HG03196 (cell line): ENCODE data around the gene S100A11.
"Not testable (repeated sequence)": the region's sequence is repeated elsewhere in the genome, so short reads cannot be mapped to it uniquely, and the experiment has no call there.

Experiments used
- ATAC-seq: cut with Tn5 transposase; IDR thresholded peaks from one replicate; pipeline ENCODE4 v1.9.1; 2021; ENCODE audit not compliant: unreplicated experiment

The S100A11 gene

DNA sequence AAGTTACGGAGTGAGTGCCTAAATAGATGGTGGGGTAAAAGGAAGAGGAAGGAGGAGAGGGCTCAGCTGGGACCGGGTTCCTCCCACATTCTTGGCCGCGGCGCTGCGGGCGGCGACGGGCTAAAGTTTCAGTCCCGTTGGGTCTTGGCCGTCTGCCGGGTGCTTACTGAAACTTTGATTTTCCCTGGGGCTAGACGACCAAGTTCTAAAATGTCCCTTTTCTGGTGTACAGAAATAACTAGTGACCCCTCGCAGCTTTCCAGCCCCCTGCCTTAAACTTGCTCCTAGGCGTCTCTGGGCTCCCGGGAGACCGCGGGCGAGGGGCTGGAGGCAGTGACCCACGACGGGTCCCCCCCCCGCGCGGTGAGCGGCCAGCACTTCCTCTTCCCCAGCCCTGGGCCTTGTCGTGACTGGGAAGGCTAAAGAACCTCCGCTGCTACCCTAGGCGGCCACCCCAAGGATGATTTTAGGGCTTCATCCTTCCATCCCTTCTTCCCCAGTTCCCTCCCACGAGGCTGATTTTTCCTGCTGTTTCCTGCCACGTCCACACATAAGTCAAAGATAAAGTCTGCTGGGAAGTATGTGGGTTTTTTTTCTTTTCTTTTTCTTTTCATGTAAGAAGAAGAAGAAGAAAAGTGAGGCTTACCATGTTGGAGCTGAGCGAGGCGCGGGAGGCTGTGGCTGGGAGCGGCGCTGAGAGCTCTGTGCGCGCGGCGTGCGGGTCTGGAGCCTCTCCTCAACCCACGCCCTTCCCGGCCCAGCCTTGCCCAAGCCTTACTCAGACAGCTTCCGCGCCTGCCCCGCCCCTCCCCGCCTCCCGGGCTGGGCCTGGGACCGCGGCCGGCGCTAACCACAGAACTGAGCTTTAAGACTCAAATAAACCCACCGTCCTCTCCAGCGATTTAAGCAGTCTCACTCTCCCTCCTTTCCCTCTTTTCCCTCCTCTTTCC is at the start of gene S100A11:
S100A11 (minus strand) TSS at position 738 of the 950 bp plus-strand sequence; CDS start at position 649, 89 bp downstream.
- peak; percentile 43 for ATAC-seq

DNA sequence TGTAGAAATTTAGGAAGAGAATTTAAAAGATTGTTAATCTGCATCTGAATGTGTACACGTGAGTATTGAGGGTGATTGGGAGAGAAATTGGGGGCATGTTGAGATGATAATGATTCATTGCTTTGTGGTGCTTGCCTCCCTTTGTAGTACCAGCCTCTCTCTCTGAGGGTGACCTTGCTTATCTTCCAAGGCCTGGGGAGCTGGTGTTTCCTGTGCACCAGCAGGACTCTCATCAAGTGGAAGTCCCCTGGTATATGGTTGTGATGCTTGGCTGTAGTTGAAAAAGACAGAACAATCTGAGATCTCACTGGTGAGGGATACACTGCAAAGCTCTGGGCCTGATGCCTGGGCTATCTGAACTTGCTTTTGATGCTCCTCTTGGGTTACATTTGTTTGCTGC is 48.0 kb upstream of the S100A11 start:
- no peak for ATAC-seq

DNA sequence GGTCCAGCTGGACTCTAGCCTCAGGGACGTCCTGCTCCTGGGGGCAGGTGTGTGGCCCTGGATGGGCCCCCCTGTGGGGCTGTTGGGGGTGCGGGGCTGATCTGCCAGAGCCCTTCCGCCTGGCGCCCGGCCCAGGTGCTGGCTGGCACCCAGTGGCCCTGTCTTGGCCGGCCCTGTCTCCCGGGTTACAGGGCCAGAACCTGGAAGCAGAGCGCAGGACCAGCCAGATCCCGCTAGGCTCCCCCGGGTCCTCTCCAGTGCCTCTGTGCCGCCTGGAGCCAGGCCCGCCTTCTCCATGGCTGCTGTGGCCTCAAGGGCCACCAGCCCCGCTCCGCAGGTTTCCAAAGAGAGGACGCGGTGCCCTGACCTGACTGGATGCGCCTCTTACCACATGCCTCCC is 44.2 kb upstream of the S100A11 start:
- ATAC-seq: not testable (repeated sequence)

DNA sequence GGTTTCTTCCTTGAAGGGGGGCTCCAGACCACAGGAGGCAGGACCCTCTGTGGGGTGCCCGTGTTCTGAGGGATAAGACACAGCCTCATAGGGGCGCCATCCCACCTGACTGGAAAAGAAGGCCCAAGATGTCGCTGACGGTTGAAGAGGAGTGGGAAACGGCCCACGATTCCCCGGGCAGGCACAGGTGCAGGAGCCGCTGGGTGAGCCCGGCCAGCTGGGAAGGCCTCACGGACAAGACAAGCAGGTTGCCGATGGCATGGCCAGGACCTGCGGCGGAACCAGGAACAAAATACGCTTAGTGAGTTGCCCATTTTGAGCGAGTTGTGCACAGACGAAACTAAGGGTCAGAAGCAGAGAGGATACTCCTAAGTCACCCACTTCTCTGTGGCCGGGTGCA is 43.7 kb upstream of the S100A11 start:
- ATAC-seq: not testable (repeated sequence)

DNA sequence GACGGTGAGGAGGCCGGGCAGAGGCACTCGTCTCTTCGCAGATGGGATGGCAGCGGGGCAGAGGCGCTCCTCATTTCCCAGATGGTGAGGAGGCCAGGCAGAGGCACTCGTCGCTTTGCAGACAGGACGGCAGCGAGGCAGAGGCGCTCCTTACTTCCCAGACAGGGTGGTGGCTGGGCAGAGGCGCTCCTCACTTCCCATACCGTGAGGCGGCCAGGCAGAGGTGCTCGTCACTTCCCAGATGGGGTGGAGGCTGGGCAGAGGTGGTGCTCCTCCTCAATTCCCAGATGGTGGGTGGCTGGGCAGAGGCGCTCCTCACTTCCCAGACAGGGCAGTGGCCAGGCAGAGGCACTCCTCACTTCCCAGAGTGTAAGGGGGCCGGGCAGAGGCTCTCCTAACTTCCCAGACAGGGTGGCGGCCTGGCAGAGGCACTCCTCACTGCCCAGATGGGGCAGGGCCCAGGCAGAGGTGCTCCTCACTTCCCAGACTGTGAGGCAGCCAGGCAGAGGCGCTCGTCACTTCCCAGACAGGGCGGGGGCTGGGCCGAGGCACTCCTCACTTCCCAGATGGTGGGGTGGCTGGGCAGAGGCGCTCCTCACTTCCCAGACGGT is 42.1 kb upstream of the S100A11 start:
- ATAC-seq: no peak

DNA sequence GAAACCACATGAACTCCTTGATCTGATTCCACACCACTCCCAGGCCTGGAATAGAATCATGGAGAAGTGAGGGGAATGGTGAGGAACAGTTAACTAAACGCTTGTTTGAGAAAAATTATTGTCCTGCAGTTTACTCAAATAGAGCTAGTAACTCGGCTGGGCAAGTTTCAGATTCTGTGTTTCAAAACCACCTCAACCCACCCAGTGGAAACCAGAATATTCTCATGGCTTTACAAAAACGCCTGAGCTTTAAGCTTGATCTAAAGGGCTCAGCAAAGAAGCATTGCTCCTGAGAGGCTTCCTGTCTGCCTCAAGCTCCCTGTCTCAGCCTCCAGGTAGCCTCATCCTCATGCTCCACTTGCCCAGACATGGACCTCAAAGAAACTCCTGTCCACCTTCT is 35.5 kb upstream of the S100A11 start:
- no peak for ATAC-seq

DNA sequence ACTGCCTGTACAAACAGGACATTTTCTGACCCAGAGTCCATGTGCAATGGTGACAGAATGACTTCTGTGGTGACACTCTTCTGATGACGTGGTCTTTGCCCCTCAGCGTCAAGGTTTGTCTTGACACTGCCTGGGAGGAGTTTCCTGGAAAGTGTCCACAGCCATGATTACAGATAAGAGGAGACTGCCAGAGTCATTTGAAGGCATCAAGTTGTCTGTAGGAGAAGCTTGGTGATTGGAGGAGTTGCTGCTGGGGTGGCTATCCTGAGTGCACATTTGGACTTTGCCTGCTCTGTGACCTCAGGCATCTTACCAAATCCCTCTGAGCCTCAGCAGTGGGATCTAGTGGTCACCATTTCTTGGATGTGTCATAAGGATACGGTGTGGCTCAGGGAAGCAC is 34.3 kb upstream of the S100A11 start:
- no peak for ATAC-seq

DNA sequence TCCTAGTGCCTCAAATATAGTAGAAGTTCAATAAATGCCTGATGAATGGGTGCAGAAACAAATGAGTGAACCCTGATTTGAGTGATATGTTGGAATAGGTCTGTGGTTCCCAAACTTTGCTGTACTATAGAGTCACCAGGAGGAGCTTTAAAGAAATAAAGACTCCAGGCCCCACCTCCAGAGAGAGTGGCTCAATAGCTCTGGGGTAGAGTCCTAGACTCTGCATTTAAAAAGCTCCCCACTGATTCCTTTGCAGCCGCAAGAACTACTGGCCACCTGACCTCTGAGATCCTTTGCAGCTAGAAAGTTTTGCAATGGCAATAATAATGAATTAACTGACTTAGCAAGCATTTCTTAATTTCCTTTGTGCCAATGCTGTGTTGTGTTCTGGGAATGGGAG is 31.1 kb upstream of the S100A11 start:
- no peak for ATAC-seq

DNA sequence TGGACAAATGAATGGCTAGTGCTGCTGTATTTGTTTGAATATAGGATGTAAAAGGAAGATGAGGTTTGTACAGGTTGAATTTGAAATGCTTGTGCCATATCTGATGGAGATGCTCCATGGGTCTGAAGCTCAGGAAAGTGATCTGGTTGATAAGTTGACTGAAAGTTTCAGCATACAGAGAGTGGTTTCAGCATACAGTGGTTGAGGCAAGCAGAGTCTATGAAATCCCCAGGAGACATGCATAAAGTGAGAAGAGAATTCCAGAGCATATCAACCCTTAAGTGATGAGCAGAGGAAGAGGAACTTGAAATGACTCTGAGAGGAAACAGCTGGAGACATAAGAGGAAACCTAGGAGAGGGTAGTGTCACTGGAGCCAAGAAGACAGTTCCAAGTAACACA is 30.3 kb upstream of the S100A11 start:
- ATAC-seq: no peak

DNA sequence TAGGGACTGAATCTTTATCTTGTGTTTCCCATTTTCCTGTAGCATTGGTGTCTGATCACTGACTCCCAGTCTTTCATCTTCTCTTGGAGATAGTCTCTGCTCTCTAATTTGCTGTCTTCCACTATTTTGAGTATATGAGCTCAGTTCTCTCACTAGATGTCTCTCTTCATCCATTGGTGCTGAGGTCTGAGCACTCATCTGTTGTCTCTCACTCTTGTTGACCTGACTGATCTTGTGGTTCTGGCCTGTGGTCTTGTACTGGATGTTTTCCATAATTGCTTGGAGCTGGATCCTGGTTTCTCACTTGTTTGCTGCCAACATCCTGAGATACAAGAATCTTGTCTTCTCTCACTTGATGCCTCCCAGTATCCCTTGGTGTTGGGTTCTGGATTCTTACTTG is 25.1 kb upstream of the S100A11 start:
- no peak for ATAC-seq

DNA sequence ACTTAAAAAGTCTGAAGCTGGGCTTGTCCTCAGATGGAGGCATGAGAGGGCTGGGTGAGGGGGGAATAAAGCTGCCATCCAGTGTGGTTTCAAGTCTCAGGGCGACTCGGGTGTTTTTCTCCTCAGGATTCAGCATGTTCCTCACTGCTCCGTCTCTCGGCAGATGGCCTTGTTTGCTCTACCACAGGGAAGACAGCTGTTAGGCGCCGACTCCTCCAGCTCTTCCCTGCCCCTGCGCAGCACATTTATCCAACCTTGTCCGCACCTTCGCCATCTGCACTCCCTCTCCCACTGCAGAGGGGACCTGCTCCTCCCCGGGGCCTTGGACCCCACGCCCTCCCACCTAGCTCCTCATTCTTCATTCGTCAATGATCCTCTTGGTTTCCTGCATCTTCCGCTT is 16.6 kb upstream of the S100A11 start:
- no peak for ATAC-seq

DNA sequence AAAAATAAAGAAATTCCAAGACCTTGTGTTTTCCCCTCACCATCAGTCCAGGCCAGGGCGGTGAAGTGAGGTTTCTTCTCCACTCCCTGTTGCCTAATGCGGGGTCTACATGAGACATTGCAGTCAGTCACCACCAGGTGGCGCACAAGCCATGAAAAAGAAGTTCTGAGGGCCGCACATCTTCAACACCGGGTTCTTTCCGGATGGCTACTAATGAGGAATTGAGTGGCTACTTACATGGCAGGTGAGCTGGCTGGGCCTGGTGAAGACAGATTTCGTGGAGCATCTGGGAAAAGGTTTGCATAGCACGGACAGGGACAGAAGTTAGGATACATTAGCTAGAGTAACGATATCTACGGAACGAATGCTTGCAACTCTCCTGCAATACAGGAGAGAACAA is 15.8 kb upstream of the S100A11 start:
- no peak for ATAC-seq

DNA sequence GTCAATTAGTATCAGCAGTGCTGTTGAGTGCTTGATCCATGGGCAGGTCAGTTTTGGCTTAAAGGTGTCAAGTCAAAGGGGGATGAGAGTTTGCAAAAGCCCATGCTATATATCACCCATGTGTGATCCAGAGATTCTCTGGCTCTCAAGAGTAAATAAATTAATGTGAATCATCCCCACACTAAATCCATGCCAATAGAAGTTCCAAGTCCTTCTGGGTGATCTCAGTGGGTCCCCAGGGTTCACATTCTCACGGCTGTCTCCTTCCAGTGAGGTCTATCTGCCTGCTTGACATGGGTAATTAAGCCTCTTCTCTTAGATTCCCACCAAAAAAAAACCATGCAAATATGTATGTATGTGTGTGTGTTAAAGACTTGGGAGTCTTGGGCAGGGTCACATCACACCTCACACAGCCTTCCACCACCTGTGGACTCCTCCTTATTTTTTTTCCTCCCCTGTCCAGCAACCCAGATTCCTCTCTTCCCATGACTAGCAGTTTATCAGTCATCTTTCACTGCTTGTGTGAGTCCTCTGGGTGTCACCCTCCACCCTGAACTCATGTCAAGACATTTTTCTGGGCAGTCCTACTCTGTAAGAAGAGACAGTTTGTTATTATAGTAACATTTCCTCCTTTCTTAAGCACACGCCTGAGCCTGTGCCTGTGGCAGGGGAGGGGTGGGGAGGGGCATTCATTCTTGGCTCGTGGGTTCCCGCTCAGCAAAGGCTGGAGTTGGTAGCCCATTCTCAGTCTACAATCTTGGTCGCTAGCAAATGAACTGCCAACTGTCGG is 14.3 kb upstream of the S100A11 start:
- ATAC-seq: no peak

DNA sequence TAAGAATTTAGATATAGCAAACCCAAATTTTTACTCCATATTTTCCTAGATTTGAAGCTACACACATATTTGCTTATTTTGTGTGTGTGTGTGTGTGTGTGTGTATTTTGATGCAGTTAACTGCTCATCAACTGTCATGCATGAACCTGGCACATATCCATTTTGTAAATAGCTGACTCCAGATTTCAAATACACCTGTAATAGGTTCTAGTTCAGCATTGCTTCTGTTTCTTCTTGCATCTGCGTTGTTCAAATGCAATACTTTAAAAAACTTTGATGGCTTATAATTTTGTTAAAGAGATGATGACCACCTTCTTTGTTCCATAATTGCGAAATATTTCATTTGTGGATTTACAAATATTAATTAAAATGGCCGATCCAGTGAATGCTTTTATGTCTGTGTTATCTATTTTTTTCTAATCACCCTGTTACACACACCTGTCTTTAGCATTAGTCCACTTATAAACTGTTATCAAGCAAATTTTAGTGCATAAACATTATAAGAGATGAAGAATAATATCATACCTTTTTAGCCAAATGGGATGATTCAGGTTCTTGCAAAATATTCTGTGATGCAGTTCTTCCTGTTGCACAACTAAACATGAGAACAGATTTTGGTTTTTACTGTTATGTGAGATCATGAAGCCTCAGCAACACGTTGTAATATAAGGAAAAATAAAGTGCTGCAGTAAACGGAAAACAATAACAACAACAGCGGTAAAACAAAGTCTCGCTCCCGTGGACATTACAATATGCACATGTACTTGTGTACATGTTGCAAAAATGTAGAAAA is 12.7 kb upstream of the S100A11 start:
- no peak for ATAC-seq

DNA sequence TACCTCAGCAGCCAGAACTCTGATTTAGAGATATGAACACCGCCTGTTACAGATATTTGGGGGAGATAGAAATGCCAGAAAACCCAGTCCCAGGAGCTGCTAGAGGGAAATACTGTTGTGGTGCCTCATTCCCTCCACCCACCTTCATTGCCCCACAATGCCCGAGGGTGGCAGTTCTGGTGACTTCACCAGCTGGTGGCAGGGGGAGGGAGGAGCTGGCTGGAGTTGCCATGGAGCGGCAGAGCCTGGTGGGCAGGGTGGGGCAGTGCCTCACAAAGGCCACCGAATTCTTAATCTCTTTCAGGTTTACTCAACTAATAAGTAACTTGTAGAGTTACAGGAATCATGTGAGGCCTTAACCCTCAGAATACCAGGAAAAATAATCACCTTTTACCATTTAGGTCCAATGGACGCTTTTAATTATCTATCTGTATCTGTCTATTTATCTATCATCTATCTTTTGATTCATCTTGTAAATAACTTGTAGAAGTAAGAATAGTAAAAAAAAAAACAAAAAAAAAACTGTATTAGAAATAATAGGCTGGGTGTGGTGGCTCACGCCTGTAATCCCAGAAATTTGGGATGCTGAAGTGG is 11.7 kb upstream of the S100A11 start:
- ATAC-seq: peak; percentile 33

DNA sequence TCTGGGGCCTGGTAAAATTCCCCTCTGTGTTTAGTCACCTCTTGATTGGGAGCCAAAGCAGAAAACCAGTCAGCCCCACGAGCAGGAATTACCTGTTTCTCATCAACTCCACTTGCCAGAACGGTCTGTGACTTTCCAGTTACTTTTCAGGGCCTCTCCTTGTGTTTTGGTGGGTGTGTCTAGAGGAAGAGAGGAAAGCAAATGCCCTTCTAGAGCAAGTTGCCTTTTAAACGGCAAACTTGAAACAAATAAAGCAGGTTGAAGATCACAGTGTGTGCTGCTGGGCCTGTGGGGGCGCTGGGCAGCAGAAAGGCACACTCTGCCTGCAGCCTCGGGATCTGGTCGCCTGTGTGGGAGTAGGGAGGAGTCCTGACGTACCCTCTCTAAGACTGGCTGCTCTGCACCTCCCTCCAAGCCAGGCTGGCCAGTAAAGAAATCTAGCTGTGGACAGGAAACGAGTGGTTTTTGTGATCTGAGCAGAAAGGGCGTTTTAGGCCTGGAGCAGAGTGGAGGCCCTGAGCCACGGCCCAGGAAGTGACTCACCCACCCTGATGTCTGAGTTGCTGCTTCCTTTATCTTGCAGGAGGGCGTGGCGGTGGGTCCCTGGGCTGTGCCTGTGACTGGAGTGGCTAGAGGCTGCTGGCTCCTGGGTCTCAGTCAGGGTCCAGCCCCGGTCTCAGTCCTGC is 11.1 kb upstream of the S100A11 start:
- ATAC-seq: peak; percentile 96

DNA sequence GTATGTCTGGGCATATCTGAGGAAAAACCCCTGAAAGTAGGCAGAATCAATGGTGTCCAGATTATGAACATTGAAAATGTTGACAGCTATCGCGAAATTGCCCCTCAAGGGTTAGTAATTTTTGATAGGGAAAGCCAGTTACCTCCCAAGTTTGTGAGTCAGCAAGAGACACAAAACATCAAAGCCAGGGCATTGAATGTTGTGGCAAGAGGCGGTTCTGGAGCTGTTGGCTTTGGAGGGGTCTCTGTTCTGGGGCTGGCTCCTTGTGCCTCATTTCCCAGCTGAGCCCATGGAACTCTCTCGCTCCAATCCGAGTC is 10.6 kb upstream of the S100A11 start:
- ATAC-seq: no peak

DNA sequence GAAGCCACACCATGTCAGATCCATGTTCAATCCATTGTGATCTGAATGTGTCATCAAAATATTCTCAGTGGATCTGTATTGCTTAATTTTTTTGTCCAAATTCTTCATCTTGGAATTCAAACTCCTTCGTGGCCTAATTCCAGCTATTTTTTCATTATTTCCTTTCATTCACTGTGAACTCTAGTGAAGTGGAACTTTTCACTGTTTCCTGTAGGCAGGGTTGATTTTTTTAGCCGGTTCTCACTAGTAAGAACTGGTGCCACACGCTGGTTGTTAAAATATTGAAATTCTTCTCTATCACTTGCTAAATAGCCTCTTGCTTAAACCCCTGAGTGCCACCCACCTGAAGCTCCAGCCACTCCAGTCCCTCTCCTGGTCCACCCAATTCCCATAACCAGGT is 7.6 kb upstream of the S100A11 start:
- ATAC-seq: no peak

DNA sequence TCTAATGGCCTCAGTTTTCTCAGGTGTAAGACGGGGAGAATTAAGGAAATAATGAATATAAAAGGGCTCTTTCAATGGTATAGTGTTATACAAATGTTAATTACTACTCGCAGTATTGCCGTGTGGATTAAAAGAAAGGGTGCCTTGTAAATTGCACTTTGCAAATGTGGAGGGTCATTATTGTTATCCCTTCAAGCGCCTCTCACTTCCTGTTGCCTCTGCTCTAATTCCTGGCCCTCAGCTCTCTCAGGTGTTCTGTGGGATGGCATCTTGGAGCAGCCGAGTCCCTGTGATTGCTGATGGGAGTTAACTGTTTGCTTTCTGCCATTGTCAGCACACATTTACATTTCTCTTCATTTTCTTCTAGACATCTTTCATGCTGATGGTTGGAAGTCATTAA is 7.1 kb upstream of the S100A11 start:
- ATAC-seq: no peak

DNA sequence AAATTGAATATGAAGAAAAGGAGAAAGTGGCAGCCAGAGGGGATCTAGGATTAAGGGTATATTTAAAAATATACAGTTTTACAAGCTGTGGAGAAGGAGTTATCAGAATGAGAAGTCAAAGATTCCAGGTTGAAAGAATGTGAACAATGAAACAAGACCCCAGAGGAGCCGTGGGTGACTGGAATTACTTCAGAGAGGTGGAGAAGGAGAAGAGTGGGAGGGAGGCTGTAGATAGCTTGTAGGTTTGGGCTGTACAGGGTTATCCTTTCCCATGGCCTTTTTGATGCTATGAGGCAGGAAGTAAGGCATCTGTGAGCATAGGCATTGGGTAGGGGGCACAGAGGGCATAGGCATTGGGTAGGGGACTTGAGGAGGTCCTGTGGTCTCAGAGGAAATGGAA is 5.2 kb upstream of the S100A11 start:
- ATAC-seq: no peak
